Measurements from ENCODE around the gene RNPC3. TPM values are rescaled to one million over a fixed set of nuclear protein-coding genes. Genes with fewer than 3 reads are reported as not detected.
A peak's percentile ranks its signal among the peaks of the same experiment; 100 is the strongest.

The RNPC3 gene
- polyA plus RNA-seq, 1 donor from 2014 or later: 61.0 TPM

- H3K9me2 ChIP-seq (ENCODE audit: insufficient read depth, low read length): no peaks in the 10 kb centered on the region
- TF ChIP-seq TAF1 (IDR thresholded peaks at IDR 0.05; ENCODE audit: low read depth) (no peak), EP300 (conservative IDR thresholded peaks at IDR 0.05; ENCODE audit: poor library complexity, severe bottlenecking) (no peak), MXI1 (conservative IDR thresholded peaks at IDR 0.05; ENCODE audit: poor library complexity, severe bottlenecking) (no peak), EZH2 (IDR thresholded peaks at IDR 0.05; ENCODE audit: borderline replicate concordance, insufficient read depth, low read length, poor library complexity, severe bottlenecking) (no peak), RAD21 (conservative IDR thresholded peaks at IDR 0.05) (no peak), CTCF (IDR thresholded peaks at IDR 0.05; ENCODE audit: poor library complexity, severe bottlenecking) (no peak), SMC3 (conservative IDR thresholded peaks at IDR 0.05; ENCODE audit: poor library complexity) (no peak), POLR2AphosphoS5 (IDR thresholded peaks at IDR 0.05) (no peak)
- TF ChIP-seq, protein P1, sequence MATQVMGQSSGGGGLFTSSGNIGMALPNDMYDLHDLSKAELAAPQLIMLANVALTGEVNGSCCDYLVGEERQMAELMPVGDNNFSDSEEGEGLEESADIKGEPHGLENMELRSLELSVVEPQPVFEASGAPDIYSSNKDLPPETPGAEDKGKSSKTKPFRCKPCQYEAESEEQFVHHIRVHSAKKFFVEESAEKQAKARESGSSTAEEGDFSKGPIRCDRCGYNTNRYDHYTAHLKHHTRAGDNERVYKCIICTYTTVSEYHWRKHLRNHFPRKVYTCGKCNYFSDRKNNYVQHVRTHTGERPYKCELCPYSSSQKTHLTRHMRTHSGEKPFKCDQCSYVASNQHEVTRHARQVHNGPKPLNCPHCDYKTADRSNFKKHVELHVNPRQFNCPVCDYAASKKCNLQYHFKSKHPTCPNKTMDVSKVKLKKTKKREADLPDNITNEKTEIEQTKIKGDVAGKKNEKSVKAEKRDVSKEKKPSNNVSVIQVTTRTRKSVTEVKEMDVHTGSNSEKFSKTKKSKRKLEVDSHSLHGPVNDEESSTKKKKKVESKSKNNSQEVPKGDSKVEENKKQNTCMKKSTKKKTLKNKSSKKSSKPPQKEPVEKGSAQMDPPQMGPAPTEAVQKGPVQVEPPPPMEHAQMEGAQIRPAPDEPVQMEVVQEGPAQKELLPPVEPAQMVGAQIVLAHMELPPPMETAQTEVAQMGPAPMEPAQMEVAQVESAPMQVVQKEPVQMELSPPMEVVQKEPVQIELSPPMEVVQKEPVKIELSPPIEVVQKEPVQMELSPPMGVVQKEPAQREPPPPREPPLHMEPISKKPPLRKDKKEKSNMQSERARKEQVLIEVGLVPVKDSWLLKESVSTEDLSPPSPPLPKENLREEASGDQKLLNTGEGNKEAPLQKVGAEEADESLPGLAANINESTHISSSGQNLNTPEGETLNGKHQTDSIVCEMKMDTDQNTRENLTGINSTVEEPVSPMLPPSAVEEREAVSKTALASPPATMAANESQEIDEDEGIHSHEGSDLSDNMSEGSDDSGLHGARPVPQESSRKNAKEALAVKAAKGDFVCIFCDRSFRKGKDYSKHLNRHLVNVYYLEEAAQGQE (IDR thresholded peaks at IDR 0.05; ENCODE audit: borderline replicate concordance): no peak
- H3F3A ChIP-seq (ENCODE audit: insufficient read depth, low read length, poor library complexity, severe bottlenecking): no peaks in the 10 kb centered on the region
- H3K9ac ChIP-seq (ENCODE audit: low read length): no peak overlapping the region
- H3K4me2 ChIP-seq (ENCODE audit: low read length): no peak overlapping the region
- H3K27me3 ChIP-seq (ENCODE audit: insufficient read depth, low read depth, low read length): no peaks in the 10 kb centered on the region
- H3K4me3 ChIP-seq (ENCODE audit: low read length): no peak overlapping the region
- H4K20me1 ChIP-seq (ENCODE audit: insufficient read depth): no peaks in the 10 kb centered on the region
- no peaks in the 10 kb centered on the region for H3K9me3 ChIP-seq (ENCODE audit: low read length)
- no peaks in the 10 kb centered on the region for H3K36me3 ChIP-seq (ENCODE audit: insufficient read depth, low read length)
- H3K79me2 ChIP-seq (replicated peaks; ENCODE audit: insufficient read depth, low read length): no peaks in the 10 kb centered on the region
- H2AFZ ChIP-seq (ENCODE audit: low read depth, low read length): no peak overlapping the region
- peak overlapping the region; percentile 13 for H3K27ac ChIP-seq (ENCODE audit: low read length)
Measured at GRCh38 chr1:103489935-103490334, 35.6 kb upstream of the RNPC3 start.

DNA sequence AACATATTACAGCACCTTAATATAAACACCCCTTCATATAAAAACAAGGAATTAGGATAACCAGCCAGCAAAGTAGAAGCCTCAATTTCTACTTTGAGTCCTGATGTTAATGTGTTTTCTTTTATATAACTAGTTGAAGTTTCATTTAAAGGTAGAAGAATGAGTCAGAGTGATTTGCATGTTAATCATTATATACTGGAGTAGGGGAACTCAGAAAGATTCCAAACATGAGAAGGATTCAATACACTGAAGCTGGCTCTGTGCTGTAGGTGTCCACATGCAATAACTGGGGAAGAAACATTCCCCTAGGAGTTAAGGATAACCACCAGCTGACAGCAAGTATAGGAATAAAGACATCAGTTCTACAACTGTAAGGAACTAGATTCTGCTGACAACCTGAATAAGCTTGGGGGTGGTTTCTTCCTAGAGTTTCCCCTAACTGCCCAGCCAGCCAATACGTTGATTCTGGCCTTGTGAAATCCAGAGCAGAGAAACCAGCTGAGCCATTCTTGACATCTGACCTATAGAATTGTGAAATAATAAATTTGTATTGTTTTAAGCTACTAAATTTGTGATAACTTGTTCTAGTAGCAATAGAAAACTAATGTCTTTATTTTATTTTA lies 33.4 kb upstream of the RNPC3 start:
- Histone ChIP-seq H3K4me2 (ENCODE audit: low read length) (no peak overlapping the region), H3K4me3 (ENCODE audit: low read length) (no peak overlapping the region), H3K27ac (ENCODE audit: low read length) (no peak overlapping the region), H3K27me3 (ENCODE audit: insufficient read depth, low read depth, low read length) (no peaks in the 10 kb centered on the region), H4K20me1 (ENCODE audit: insufficient read depth) (no peaks in the 10 kb centered on the region), H3K9me2 (ENCODE audit: insufficient read depth, low read length) (no peaks in the 10 kb centered on the region), H3K36me3 (ENCODE audit: insufficient read depth, low read length) (no peaks in the 10 kb centered on the region), H3K79me2 (replicated peaks; ENCODE audit: insufficient read depth, low read length) (no peaks in the 10 kb centered on the region), H3F3A (ENCODE audit: insufficient read depth, low read length, poor library complexity, severe bottlenecking) (no peaks in the 10 kb centered on the region), H3K9me3 (ENCODE audit: low read length) (no peaks in the 10 kb centered on the region), H2AFZ (ENCODE audit: low read depth, low read length) (no peak overlapping the region), H3K9ac (ENCODE audit: low read length) (no peak overlapping the region)
- TF ChIP-seq EZH2 (IDR thresholded peaks at IDR 0.05; ENCODE audit: borderline replicate concordance, insufficient read depth, low read length, poor library complexity, severe bottlenecking): no peak
- no peak for TF ChIP-seq TAF1 (IDR thresholded peaks at IDR 0.05; ENCODE audit: low read depth)
- no peak for TF ChIP-seq MXI1 (conservative IDR thresholded peaks at IDR 0.05; ENCODE audit: poor library complexity, severe bottlenecking)
- TF ChIP-seq POLR2AphosphoS5 (IDR thresholded peaks at IDR 0.05): no peak
- no peak for TF ChIP-seq RAD21 (conservative IDR thresholded peaks at IDR 0.05)
